GM12878 (cell line): ENCODE data around the gene GMDS. TPM values are rescaled to one million over a fixed set of nuclear protein-coding genes. Genes with fewer than 3 reads are reported as not detected.

Experiments used
- ATAC-seq: fragments of 200-7000 bp; cut with Tn5 transposase; 3 replicates; pipeline ENCODE4 v1.9.1; 2020; ENCODE audit warnings: mild to moderate bottlenecking, moderate library complexity
- BruUV-seq: library from RNA; stranded (reverse); fragments of 400-500 nt; replicated peaks from 2 replicates; lab custom pipeline; 2021; lab: Mats Ljungman, UMichigan
- CTCF ChIA-PET: fragments of 300-600 bp; sonication (Branson Sonifier 250); formaldehyde crosslinking; extraction: SDS; loops from one replicate; lab custom pipeline; 2021; ENCODE audit warnings: inconsistent platforms; lab: Yijun Ruan, JAX
- POLR2A ChIA-PET: fragments of 350-600 bp; formaldehyde crosslinking; extraction: SDS; loops from one replicate; lab custom pipeline; 2021; ENCODE audit warnings: inconsistent platforms; lab: Charles Lee
- RAD21 ChIA-PET: fragments of 300-600 bp; sonication (Branson Sonifier 250); formaldehyde crosslinking; loops from one replicate; lab custom pipeline; 2023; ENCODE audit warnings: antibody characterized with exemption; ENCODE audit not compliant: unreplicated experiment; lab: Charles Lee
- SMC1A ChIA-PET: fragments of 300-600 bp; sonication (Branson Sonifier 250); formaldehyde crosslinking; loops from one replicate; lab custom pipeline; 2023; ENCODE audit not compliant: unreplicated experiment, uncharacterized antibody; lab: Charles Lee
- DNase-seq: peaks from one replicate; pipeline ENCODE4 v3.0.0-alpha.2; 2011; ENCODE audit warnings: low read depth, low spot score
- FAIRE-seq: peaks from 3 replicates; lab custom pipeline; 2011; peaks lifted over from hg19 to GRCh38; lab: Jason Lieb, UNC
- H2AFZ ChIP-seq: 2 replicates; pipeline ENCODE4 v1.6.0; 2011; ENCODE audit warnings: low read depth, low read length, control low read depth; ENCODE audit not compliant: control insufficient read depth
- H3K27ac ChIP-seq: 2 replicates; pipeline ENCODE4 v1.5.1; 2011; ENCODE audit warnings: control low read depth; ENCODE audit not compliant: control insufficient read depth, insufficient read depth
- H3K27me3 ChIP-seq, 2 experiments: replicated peaks in 1 of 2; 2 replicates each; pipeline versions ENCODE4 v1.6.0 to v1.6.1; 2011; ENCODE audit warnings: low read length in 1 of 2; ENCODE audit not compliant: control insufficient read depth in 2 of 2, insufficient read depth in 2 of 2
- H3K36me3 ChIP-seq, 2 experiments: 2 replicates each; pipeline ENCODE4 v1.5.1; 2011; ENCODE audit warnings: low read length in 1 of 2; ENCODE audit not compliant: control insufficient read depth in 2 of 2, insufficient read depth in 2 of 2
- H3K4me1 ChIP-seq: 2 replicates; pipeline ENCODE4 v1.6.1; 2011; ENCODE audit warnings: mild to moderate bottlenecking, low read length, moderate library complexity, mixed read lengths; ENCODE audit not compliant: control insufficient read depth, insufficient read depth
- H3K4me2 ChIP-seq: 2 replicates; pipeline ENCODE4 v1.6.0; 2011; ENCODE audit warnings: control low read depth; ENCODE audit not compliant: control insufficient read depth, insufficient read depth
- H3K4me3 ChIP-seq: fragments of 200-600 bp; sonication (generic); 2 replicates; pipeline ENCODE4 v1.5.1; 2016
- H3K79me2 ChIP-seq: 2 replicates; pipeline ENCODE4 v1.6.0; 2011; ENCODE audit warnings: low read length; ENCODE audit not compliant: control insufficient read depth, insufficient read depth
- H3K9ac ChIP-seq: 2 replicates; pipeline ENCODE4 v1.8.0; 2011; ENCODE audit warnings: low read length, control low read depth, mixed read lengths; ENCODE audit not compliant: control insufficient read depth, insufficient read depth
- H3K9me3 ChIP-seq: replicated peaks from 3 replicates; pipeline ENCODE4 v1.5.1; 2011; ENCODE audit warnings: mild to moderate bottlenecking, low read length; ENCODE audit not compliant: control insufficient read depth, insufficient read depth
- H4K20me1 ChIP-seq: 2 replicates; pipeline ENCODE4 v1.6.0; 2011; ENCODE audit not compliant: control insufficient read depth, insufficient read depth
- ATF2 ChIP-seq: IDR thresholded peaks from 2 replicates; pipeline ENCODE4 v1.6.1; 2012; ENCODE audit warnings: low read length, inconsistent platforms
- CBX3 ChIP-seq: fragments of 200-600 bp; sonication (generic); IDR thresholded peaks from 2 replicates; pipeline ENCODE4 v1.6.1; 2016; ENCODE audit warnings: low read depth, borderline replicate concordance
- CUX1 ChIP-seq: IDR thresholded peaks from 2 replicates; pipeline ENCODE4 v1.6.1; 2012; ENCODE audit warnings: improper control_type of control experiment, low read depth, low read length; ENCODE audit not compliant: insufficient replicate concordance
- ETV6 ChIP-seq, 2 experiments: fragments of 450-650 bp in 1 of 2; IDR thresholded peaks in 1 of 2; conservative IDR thresholded peaks in 1 of 2; 2 replicates each; pipeline ENCODE4 v1.6.1; 2014; ENCODE audit warnings: antibody characterized with exemption in 1 of 2, borderline replicate concordance in 1 of 2, low read depth in 1 of 2, mild to moderate bottlenecking in 1 of 2, moderate library complexity in 1 of 2
- KLF5 ChIP-seq: fragments of 450-650 bp; IDR thresholded peaks from 2 replicates; pipeline ENCODE4 v1.6.1; 2014; ENCODE audit warnings: mild to moderate bottlenecking; ENCODE audit not compliant: partially characterized antibody
- NBN ChIP-seq: fragments of 450-650 bp; IDR thresholded peaks from 2 replicates; pipeline ENCODE4 v1.6.1; 2016
- NKRF ChIP-seq: fragments of 450-650 bp; conservative IDR thresholded peaks from 2 replicates; pipeline ENCODE4 v1.6.1; 2017; ENCODE audit warnings: mild to moderate bottlenecking, moderate library complexity
- PAX8 ChIP-seq: fragments of 450-650 bp; IDR thresholded peaks from 2 replicates; pipeline ENCODE4 v1.6.1; 2017; ENCODE audit warnings: mild to moderate bottlenecking, moderate library complexity
- POLR2A ChIP-seq: IDR thresholded peaks from 2 replicates; pipeline ENCODE4 v1.6.1; 2011; ENCODE audit warnings: low read depth, mild to moderate bottlenecking, low read length
- PRDM15 ChIP-seq: fragments of 450-650 bp; formaldehyde crosslinking; IDR thresholded peaks from 2 replicates; pipeline ENCODE4 v1.4.0; 2020; ENCODE audit warnings: mild to moderate bottlenecking, moderate library complexity
- TCF7 ChIP-seq: IDR thresholded peaks from 2 replicates; pipeline ENCODE4 v1.6.1; 2014; ENCODE audit warnings: antibody characterized with exemption, borderline replicate concordance
- ZNF24 ChIP-seq: fragments of 450-650 bp; IDR thresholded peaks from 2 replicates; pipeline ENCODE4 v1.6.1; 2017; ENCODE audit warnings: antibody characterized with exemption, mild to moderate bottlenecking
- ZNF384 ChIP-seq: IDR thresholded peaks from 2 replicates; pipeline ENCODE4 v1.6.1; 2012; ENCODE audit warnings: low read depth, mild to moderate bottlenecking, low read length, improper control_type of control experiment, borderline replicate concordance
- WGBS: methylation state at CpG from one replicate; pipeline ENCODE4 v1.1.6; 2016; ENCODE audit warnings: low lambda C conversion rate; ENCODE audit not compliant: insufficient replicate concordance, insufficient coverage; ENCODE audit errors: missing lambda C conversion rate; 5-methylcytosine and 5-hydroxymethylcytosine counted together
- in situ Hi-C: fragments of 300-500 bp; cut with MboI; formaldehyde crosslinking; loops from 9 replicates; pipeline ENCODE4 v1.14.3; 2018; ENCODE audit warnings: mixed read lengths
- intact Hi-C: fragments of 100-400 bp; cut with micrococcal nuclease; formaldehyde crosslinking; loops from one replicate; pipeline ENCODE4 v1.14.2; 2022; ENCODE audit not compliant: unreplicated experiment
- polyA plus RNA-seq, 11 experiments: library from polyadenylated mRNA; depleted of rRNA in 4 of 11; unstranded in 6 of 11; stranded (reverse) in 5 of 11; fragments of >200 nt; fragmentation: Nextera tagmentation in 4 of 11; fragmentation: Illumina TruSeq in 1 of 11; extraction: Ambion mirVana in 4 of 11; extraction: Trizol in 1 of 11; gene quantifications; 1 replicate in 1 of 11; 2 replicates in 10 of 11; pipeline versions ENCODE4 v1.2.1 to v1.2.3, GENCODE V29; 2011 to 2016; ENCODE audit warnings: inconsistent platforms in 2 of 11, missing spikeins in 2 of 11, low read depth in 1 of 11
- total RNA-seq, 4 experiments: library from RNA; depleted of rRNA in 3 of 4; stranded (reverse); fragments of >200 nt in 3 of 4; fragmentation: Illumina TruSeq in 1 of 4; extraction: Trizol in 1 of 4; gene quantifications; 2 replicates each; pipeline versions ENCODE4 v1.2.1 to v1.2.3, GENCODE V29; 2013 to 2021

GMDS gene
- total and polyA plus RNA-seq, 10 of the 15 experiments (the other 5 are each of a cell fraction or from before 2014, with no cell fraction given), result 0.61 to 53.8 (median 29.3) TPM

GRCh38 chr6:2155206-2155605 lies 90.2 kb downstream of the GMDS start:
- H3K27ac ChIP-seq, result no peak overlapping the region
- H3K36me3 ChIP-seq, result no peaks in the 10 kb centered on the region
- H3K79me2 ChIP-seq, result no peaks in the 10 kb centered on the region; the same call in 1 of the 2 replicates
- H4K20me1 ChIP-seq, result no peaks in the 10 kb centered on the region
- DNase-seq (no peak), ATAC-seq (no peak), FAIRE-seq (peak; percentile 7)
- no peak overlapping the region for H2AFZ ChIP-seq
- in situ Hi-C loops, result no loop called here
- peaks cover 22% of the 10 kb centered on the region; the same call in 1 of the 2 replicates for H3K4me1 ChIP-seq
- RAD21 ChIA-PET, result no interaction called here
- SMC1A ChIA-PET, result no interaction called here
- H3K4me2 ChIP-seq, result no peak overlapping the region
- BruUV-seq, result no TSS peak
- no peak overlapping the region for H3K9ac ChIP-seq
- no peak overlapping the region for H3K4me3 ChIP-seq
- H3K27me3 ChIP-seq, result no peaks in the 10 kb centered on the region
- WGBS, result 95% methylated on average over 1 of the region's 1 CpG
- H3K9me3 ChIP-seq, result no peaks in the 10 kb centered on the region
- CTCF ChIA-PET, result no interaction called here
- POLR2A ChIA-PET, result no interaction called here
- TF ChIP-seq NKRF (no peak), KLF5 (no peak), CUX1 (no peak), ZNF24 (no peak), CBX3 (no peak), PRDM15 (no peak), POLR2A (no peak), ETV6 (conservative IDR thresholded peaks at IDR 0.05 in 1 of 2, IDR thresholded peaks at IDR 0.05 in 1 of 2; ENCODE audit: borderline replicate concordance in 1 of 2, low read depth in 1 of 2) (no peak), PAX8 (no peak), ZNF384 (no peak), ATF2 (no peak), NBN (no peak), TCF7 (no peak)
- intact Hi-C loops, result no loop called here
